Measurements from ENCODE around the gene KIRREL2. TPM values are rescaled to one million over a fixed set of nuclear protein-coding genes. Genes with fewer than 3 reads are reported as not detected.

The KIRREL2 gene
- total RNA-seq, result under 1 TPM in 1 of 2 donors, not detected in 1; 0.51 TPM

- Histone ChIP-seq H3K9me3 (no peaks in the 10 kb centered on the region), H3K27ac (no peak within 1 kb of the TSS), H3K4me3 (peak within 1 kb of the TSS; percentile 30 to 53), H3K27me3 (peaks cover 5 to 22% of the 10 kb centered on the region in 2 donors), H3K36me3 (no peaks in the 10 kb centered on the region), H3K4me1 (peaks cover 0 to 17% of the 10 kb centered on the region in 2 donors)
- no peak for TF ChIP-seq CTCF (IDR thresholded peaks at IDR 0.05)
- DNase-seq (ENCODE audit: low spot score), result no peak
Observed at GRCh38 chr19:35856546-35857149, at the start of gene KIRREL2. Gene KIRREL2 (plus strand): TSS chr19:35856911. CDS start chr19:35857120, 209 bp downstream.

GRCh38 chr19:35807633-35808032, 49.1 kb upstream of the KIRREL2 start:
- no peak overlapping the region for H3K27ac ChIP-seq
- no peak for DNase-seq (ENCODE audit: low spot score)
- no peaks in the 10 kb centered on the region for H3K36me3 ChIP-seq
- TF ChIP-seq CTCF (IDR thresholded peaks at IDR 0.05), result no peak
- no peaks in the 10 kb centered on the region for H3K27me3 ChIP-seq
- no peaks in the 10 kb centered on the region for H3K9me3 ChIP-seq
- H3K4me1 ChIP-seq, result no peaks in the 10 kb centered on the region
- H3K4me3 ChIP-seq, result no peak overlapping the region

GRCh38 chr19:35811317-35812219, 45.1 kb upstream of the KIRREL2 start:
- no peaks in the 10 kb centered on the region for H3K27me3 ChIP-seq

GRCh38 chr19:35812220-35813042, 44.3 kb upstream of the KIRREL2 start, which contains the start of gene PRODH2:
Gene PRODH2 (minus strand): TSS chr19:35812845. CDS start chr19:35812805, 40 bp downstream.
- no peaks in the 10 kb centered on the region for H3K4me1 ChIP-seq
- H3K27me3 ChIP-seq, result no peaks in the 10 kb centered on the region
- H3K9me3 ChIP-seq, result no peaks in the 10 kb centered on the region
- H3K36me3 ChIP-seq, result no peaks in the 10 kb centered on the region
- H3K4me3 ChIP-seq, result no peak within 1 kb of the TSS
- no peak for TF ChIP-seq CTCF (IDR thresholded peaks at IDR 0.05)
- H3K27ac ChIP-seq, result no peak within 1 kb of the TSS
- no peak for DNase-seq (ENCODE audit: low spot score)

More at GRCh38 chr19:35811317-35812219, 45.1 kb upstream of the KIRREL2 start:
- H3K36me3 ChIP-seq, result no peaks in the 10 kb centered on the region
- TF ChIP-seq CTCF (IDR thresholded peaks at IDR 0.05), result no peak
- no peaks in the 10 kb centered on the region for H3K9me3 ChIP-seq
- no peak for DNase-seq (ENCODE audit: low spot score)
- H3K27ac ChIP-seq, result no peak overlapping the region
- H3K4me1 ChIP-seq, result no peaks in the 10 kb centered on the region
- H3K4me3 ChIP-seq, result no peak overlapping the region

- no peaks in the 10 kb centered on the region for H3K9me3 ChIP-seq
- no peak for TF ChIP-seq CTCF (IDR thresholded peaks at IDR 0.05)
- no peak overlapping the region for H3K27ac ChIP-seq
- H3K36me3 ChIP-seq, result no peaks in the 10 kb centered on the region
- DNase-seq (ENCODE audit: low spot score), result no peak
- no peaks in the 10 kb centered on the region for H3K27me3 ChIP-seq
- no peaks in the 10 kb centered on the region for H3K4me1 ChIP-seq
- H3K4me3 ChIP-seq, result no peak overlapping the region
Observed at GRCh38 chr19:35813043-35813890, 43.4 kb upstream of the KIRREL2 start.

Measured in right atrium auricular region (tissue), 2 donors.